ENCODE measurements around the gene SH3GL3. TPM values are rescaled to one million over a fixed set of nuclear protein-coding genes. Genes with fewer than 3 reads are reported as not detected.
A peak's percentile ranks its signal among the peaks of the same experiment; 100 is the strongest.

Gene SH3GL3, protein sequence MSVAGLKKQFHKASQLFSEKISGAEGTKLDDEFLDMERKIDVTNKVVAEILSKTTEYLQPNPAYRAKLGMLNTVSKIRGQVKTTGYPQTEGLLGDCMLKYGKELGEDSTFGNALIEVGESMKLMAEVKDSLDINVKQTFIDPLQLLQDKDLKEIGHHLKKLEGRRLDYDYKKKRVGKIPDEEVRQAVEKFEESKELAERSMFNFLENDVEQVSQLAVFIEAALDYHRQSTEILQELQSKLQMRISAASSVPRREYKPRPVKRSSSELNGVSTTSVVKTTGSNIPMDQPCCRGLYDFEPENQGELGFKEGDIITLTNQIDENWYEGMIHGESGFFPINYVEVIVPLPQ
- under 1 TPM; 0.48 to 0.62 TPM for total RNA-seq
- not detected for polyA plus RNA-seq
- long read RNA-seq, donor 1, partial matches to known transcripts, result 0 of 1 reads
- long read RNA-seq, donor 1, other reads (novel, unspliced or antisense), result 1 of 1 reads
- long read RNA-seq, donor 2, result 0 reads

DNA sequence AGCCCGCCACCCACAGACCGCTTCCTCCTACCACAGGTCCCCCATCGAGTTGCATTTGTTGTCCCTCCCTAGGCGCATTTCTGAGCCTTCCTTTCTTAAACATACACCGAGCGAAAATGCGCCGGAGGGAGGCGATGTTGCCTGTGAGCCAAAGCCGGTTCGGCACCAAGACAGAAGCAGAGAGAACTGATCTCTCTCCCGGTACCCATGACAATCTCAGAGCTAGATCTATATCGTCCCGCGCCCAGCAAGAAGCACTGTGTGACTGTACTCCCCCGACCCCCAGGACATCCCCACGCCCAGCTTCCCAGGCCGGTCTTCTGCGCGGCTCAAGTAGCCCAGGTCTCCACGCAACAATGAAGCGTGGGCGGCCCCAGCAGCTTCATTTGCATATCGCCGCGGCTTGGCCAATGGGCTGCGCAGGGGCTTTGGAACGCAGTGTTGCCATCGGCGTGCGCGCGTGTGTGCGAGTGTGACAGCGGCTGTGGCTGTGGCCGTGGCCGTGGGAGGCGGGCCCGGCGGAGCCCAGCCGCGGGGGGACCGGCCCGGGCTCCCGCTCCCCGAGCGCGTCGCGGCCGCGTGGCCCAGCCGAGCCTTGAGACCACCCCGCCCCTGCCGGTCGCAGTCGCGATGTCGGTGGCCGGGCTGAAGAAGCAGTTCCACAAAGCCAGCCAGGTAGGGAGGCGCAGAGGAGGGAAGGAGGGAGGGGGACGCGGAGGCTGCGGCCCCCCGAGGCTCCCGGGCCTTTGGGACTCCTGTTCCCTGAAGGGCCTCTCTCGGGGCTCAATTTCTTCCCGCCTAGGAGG, at the start of gene SH3GL3:
Gene SH3GL3, plus strand, starts transcription at position 438 of the 806 bp plus-strand sequence. Its CDS starts 193 bp downstream, at position 631.
- 0 to 1% methylated on average over 66 to 68 of the region's 68 CpGs for WGBS, 2 donors
- H3K27me3 ChIP-seq (ENCODE audit: control insufficient read depth in 1 of 2, insufficient read depth in 2 of 2, low read length in 1 of 2), result no peaks in the 10 kb centered on the region
- DNase-seq (peak; percentile 85 to 95), ATAC-seq (ENCODE audit: low FRiP score) (peak; percentile 94)
- peak within 1 kb of the TSS; percentile 5 to 70 for H3K4me3 ChIP-seq (ENCODE audit: low read length in 2 of 2)
- no peaks in the 10 kb centered on the region for H3K36me3 ChIP-seq (ENCODE audit: control insufficient read depth in 1 of 2, insufficient read depth in 2 of 2, low read length in 1 of 2)
- no peaks in the 10 kb centered on the region for H3K4me1 ChIP-seq (ENCODE audit: control insufficient read depth in 1 of 2, insufficient read depth in 2 of 2, low read length in 2 of 2)
- H3K9me3 ChIP-seq (ENCODE audit: control insufficient read depth, low read length), result no peaks in the 10 kb centered on the region
- intact Hi-C loops (cut with DNase I), result loop anchor here in 1 of 2 donors (10.0 kb wide), 1 partner anchor 298 kb away; no protein-coding TSS in a partner anchor
- no peak within 1 kb of the TSS for H3K27ac ChIP-seq (ENCODE audit: low read depth in 1 of 2, low read length in 2 of 2)

DNA sequence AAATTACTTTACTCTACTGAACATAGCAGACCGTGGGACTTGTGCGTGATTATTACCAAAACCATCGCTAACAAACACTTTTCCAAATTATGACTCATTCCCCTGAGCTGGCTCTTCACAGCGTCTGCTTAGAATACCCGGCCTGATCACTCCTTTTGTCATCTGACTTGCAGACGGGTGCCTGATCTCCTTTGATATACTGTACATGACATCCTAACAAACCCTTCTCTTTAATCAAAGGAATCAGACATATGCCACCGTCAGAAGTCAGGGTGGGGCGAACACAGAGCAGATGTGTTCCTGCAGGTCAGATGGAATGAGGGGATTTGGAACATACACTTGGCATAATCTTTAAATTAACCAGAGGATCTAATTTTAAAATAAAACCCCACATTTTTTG, 48.5 kb upstream of the SH3GL3 start:
- WGBS, 2 donors, result 48% methylated on average over 8 of the region's 8 CpGs
- Histone ChIP-seq H3K4me3 (ENCODE audit: low read length in 2 of 2) (no peak overlapping the region), H3K36me3 (ENCODE audit: control insufficient read depth in 1 of 2, insufficient read depth in 2 of 2, low read length in 1 of 2) (no peaks in the 10 kb centered on the region), H3K9me3 (ENCODE audit: control insufficient read depth, low read length) (peaks cover 3% of the 10 kb centered on the region), H3K27ac (ENCODE audit: low read depth in 1 of 2, low read length in 2 of 2) (no peak overlapping the region), H3K4me1 (ENCODE audit: control insufficient read depth in 1 of 2, insufficient read depth in 2 of 2, low read length in 2 of 2) (no peaks in the 10 kb centered on the region), H3K27me3 (ENCODE audit: control insufficient read depth in 1 of 2, insufficient read depth in 2 of 2, low read length in 1 of 2) (no peaks in the 10 kb centered on the region)
- ATAC-seq (ENCODE audit: low FRiP score) (no peak), DNase-seq (no peak)
- intact Hi-C loops (cut with DNase I), result no loop called here

DNA sequence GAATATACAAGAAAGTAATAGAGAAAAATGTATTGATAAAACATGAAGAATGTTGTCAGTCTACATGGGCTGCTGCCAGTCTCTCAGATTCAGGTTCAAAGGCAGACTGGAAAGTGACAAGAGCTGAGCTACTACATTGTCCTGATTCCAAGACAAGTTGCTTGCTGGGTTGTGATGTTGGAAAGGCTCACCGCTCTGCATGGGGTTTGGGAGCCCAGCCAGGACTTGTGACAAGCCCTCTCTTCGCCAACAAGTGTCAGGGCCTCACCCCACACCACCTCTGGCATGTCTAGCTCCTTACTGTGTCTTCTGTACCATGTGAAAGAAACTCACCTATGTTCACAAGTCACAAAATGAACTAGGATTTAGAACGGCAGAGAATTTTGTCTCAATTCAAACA, 43.0 kb upstream of the SH3GL3 start:
- 31 to 33% methylated on average over 3 of the region's 3 CpGs for WGBS, 2 donors
- peaks cover 3% of the 10 kb centered on the region for H3K9me3 ChIP-seq (ENCODE audit: control insufficient read depth, low read length)
- H3K27me3 ChIP-seq (ENCODE audit: control insufficient read depth in 1 of 2, insufficient read depth in 2 of 2, low read length in 1 of 2), result no peaks in the 10 kb centered on the region
- H3K4me3 ChIP-seq (ENCODE audit: low read length in 2 of 2), result no peak overlapping the region
- no peak for ATAC-seq (ENCODE audit: low FRiP score)
- no peak overlapping the region for H3K27ac ChIP-seq (ENCODE audit: low read depth in 1 of 2, low read length in 2 of 2)
- H3K36me3 ChIP-seq (ENCODE audit: control insufficient read depth in 1 of 2, insufficient read depth in 2 of 2, low read length in 1 of 2), result no peaks in the 10 kb centered on the region
- no peak for DNase-seq
- H3K4me1 ChIP-seq (ENCODE audit: control insufficient read depth in 1 of 2, insufficient read depth in 2 of 2, low read length in 2 of 2), result no peaks in the 10 kb centered on the region
- intact Hi-C loops (cut with DNase I), result no loop called here

DNA sequence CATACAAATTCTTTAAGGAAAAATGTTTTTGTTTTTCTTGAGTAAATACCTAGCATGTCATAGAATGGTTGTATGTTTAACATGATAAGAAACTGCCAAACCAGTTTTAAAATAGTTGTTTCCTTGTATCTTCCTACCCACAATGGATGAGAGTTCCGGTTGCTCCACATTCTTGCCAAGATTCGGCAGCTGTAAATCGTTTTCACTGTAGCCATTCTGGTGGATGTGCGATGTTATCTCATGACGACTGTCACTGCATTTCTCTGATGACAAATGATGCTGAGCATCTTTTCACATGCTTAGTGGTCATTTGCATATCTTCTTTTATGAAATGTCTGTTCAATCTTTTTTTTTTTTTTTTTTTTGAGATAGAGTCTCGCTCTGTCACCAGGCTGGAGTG, 36.6 kb upstream of the SH3GL3 start:
- no peak overlapping the region for H3K4me3 ChIP-seq (ENCODE audit: low read length in 2 of 2)
- H3K36me3 ChIP-seq (ENCODE audit: control insufficient read depth in 1 of 2, insufficient read depth in 2 of 2, low read length in 1 of 2), result no peaks in the 10 kb centered on the region
- WGBS, 2 donors, result 81 to 82% methylated on average over 5 to 6 of the region's 6 CpGs
- DNase-seq (no peak), ATAC-seq (ENCODE audit: low FRiP score) (no peak)
- H3K4me1 ChIP-seq (ENCODE audit: control insufficient read depth in 1 of 2, insufficient read depth in 2 of 2, low read length in 2 of 2), result no peaks in the 10 kb centered on the region
- no peaks in the 10 kb centered on the region for H3K9me3 ChIP-seq (ENCODE audit: control insufficient read depth, low read length)
- no peak overlapping the region for H3K27ac ChIP-seq (ENCODE audit: low read depth in 1 of 2, low read length in 2 of 2)
- intact Hi-C loops (cut with DNase I), result loop anchor here in 1 of 2 donors (10.0 kb wide), 1 partner anchor 156 kb away; no protein-coding TSS in a partner anchor
- no peaks in the 10 kb centered on the region for H3K27me3 ChIP-seq (ENCODE audit: control insufficient read depth in 1 of 2, insufficient read depth in 2 of 2, low read length in 1 of 2)

DNA sequence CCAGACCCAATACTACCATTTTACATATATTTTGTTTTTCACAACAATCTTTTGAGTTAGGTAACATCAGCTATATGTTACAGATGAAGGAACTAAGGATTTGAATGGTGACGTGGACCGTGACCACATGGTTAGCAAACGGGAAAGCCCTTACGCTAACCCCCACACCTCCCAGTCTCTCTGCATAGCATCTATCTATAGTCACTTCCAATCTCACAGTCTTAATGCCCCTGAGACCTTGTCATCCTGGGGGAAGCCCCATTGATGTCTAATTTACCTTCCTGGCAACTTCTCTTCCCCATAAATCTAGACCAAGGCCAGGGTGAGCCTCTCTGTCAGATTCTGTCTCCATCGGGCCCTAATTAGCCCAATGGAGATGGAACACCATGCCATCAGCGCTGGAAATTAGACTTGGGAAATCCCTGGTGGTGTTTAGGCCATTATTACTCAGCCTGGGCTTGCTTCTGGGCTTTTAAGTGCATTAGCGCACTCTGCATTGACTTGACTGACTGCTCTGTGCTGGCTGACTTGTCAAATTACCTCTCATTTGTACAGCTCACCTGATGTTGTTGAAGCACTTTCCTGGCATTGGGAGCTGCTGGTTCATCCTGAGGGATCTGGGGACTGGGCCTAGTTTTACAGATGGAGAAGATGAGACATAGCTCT, 34.0 kb upstream of the SH3GL3 start:
- Histone ChIP-seq H3K27me3 (ENCODE audit: control insufficient read depth in 1 of 2, insufficient read depth in 2 of 2, low read length in 1 of 2) (no peaks in the 10 kb centered on the region), H3K27ac (ENCODE audit: low read depth in 1 of 2, low read length in 2 of 2) (no peak overlapping the region), H3K9me3 (ENCODE audit: control insufficient read depth, low read length) (peaks cover 2% of the 10 kb centered on the region), H3K4me1 (ENCODE audit: control insufficient read depth in 1 of 2, insufficient read depth in 2 of 2, low read length in 2 of 2) (no peaks in the 10 kb centered on the region), H3K4me3 (ENCODE audit: low read length in 2 of 2) (no peak overlapping the region), H3K36me3 (ENCODE audit: control insufficient read depth in 1 of 2, insufficient read depth in 2 of 2, low read length in 1 of 2) (no peaks in the 10 kb centered on the region)
- DNase-seq, result no peak
- 87 to 90% methylated on average over 7 of the region's 7 CpGs for WGBS, 2 donors
- ATAC-seq (ENCODE audit: low FRiP score), result no peak
- intact Hi-C loops (cut with DNase I), result loop anchor here in 1 of 2 donors (10.0 kb wide), 1 partner anchor 158 kb away; no protein-coding TSS in a partner anchor

DNA sequence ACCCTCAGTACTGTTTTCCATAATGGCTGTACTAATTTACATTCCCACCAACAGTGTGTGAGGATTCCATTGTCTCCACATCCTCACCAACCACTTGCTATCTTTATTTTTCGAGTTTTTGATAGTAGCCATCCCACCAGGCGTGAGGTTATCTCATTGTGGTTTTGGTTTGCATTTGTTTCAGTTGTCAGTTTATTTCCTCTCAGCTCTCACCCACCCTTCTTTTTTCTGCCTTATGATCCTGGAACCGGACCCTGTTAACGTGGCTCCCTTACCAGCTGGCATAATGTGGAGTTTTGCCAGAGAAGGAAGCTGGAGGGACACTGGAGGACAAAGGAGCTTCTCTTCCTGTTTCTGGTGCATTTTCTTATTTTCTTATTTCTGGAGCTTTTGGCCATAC, 25.1 kb upstream of the SH3GL3 start:
- no peaks in the 10 kb centered on the region for H3K27me3 ChIP-seq (ENCODE audit: control insufficient read depth in 1 of 2, insufficient read depth in 2 of 2, low read length in 1 of 2)
- no peaks in the 10 kb centered on the region for H3K36me3 ChIP-seq (ENCODE audit: control insufficient read depth in 1 of 2, insufficient read depth in 2 of 2, low read length in 1 of 2)
- no peak overlapping the region for H3K27ac ChIP-seq (ENCODE audit: low read depth in 1 of 2, low read length in 2 of 2)
- intact Hi-C loops (cut with DNase I), result no loop called here
- H3K4me1 ChIP-seq (ENCODE audit: control insufficient read depth in 1 of 2, insufficient read depth in 2 of 2, low read length in 2 of 2), result no peaks in the 10 kb centered on the region
- ATAC-seq (ENCODE audit: low FRiP score), result no peak
- H3K4me3 ChIP-seq (ENCODE audit: low read length in 2 of 2), result no peak overlapping the region
- no peak for DNase-seq
- peaks cover 1% of the 10 kb centered on the region for H3K9me3 ChIP-seq (ENCODE audit: control insufficient read depth, low read length)
- WGBS, 2 donors, result 63 to 75% methylated on average over 4 of the region's 4 CpGs

DNA sequence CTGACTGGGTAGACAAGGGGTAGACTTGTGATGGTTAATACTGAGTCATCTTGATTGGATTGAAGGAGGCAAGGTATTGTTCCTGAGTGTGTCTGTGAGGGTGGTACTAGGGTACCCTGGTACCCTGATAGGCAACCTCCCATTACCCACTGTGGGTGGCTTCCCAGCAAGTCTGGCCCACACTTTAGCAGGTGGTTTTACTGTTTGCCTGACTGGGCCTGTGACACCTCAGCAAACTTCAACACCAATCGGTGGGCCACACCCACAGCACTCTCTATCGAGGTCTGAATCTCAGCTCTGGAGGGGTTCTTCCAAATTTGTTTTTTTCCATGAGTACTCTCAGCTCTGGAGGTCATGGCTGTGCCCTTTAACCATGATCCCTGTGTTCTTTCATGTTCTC, 24.6 kb upstream of the SH3GL3 start:
- Histone ChIP-seq H3K27ac (ENCODE audit: low read depth in 1 of 2, low read length in 2 of 2) (no peak overlapping the region), H3K4me3 (ENCODE audit: low read length in 2 of 2) (no peak overlapping the region), H3K4me1 (ENCODE audit: control insufficient read depth in 1 of 2, insufficient read depth in 2 of 2, low read length in 2 of 2) (no peaks in the 10 kb centered on the region), H3K36me3 (ENCODE audit: control insufficient read depth in 1 of 2, insufficient read depth in 2 of 2, low read length in 1 of 2) (no peaks in the 10 kb centered on the region), H3K9me3 (ENCODE audit: control insufficient read depth, low read length) (peaks cover 1% of the 10 kb centered on the region), H3K27me3 (ENCODE audit: control insufficient read depth in 1 of 2, insufficient read depth in 2 of 2, low read length in 1 of 2) (no peaks in the 10 kb centered on the region)
- intact Hi-C loops (cut with DNase I), result no loop called here
- no peak for ATAC-seq (ENCODE audit: low FRiP score)
- DNase-seq, result no peak
- WGBS, 2 donors, result 69 to 77% methylated on average over 2 of the region's 2 CpGs

DNA sequence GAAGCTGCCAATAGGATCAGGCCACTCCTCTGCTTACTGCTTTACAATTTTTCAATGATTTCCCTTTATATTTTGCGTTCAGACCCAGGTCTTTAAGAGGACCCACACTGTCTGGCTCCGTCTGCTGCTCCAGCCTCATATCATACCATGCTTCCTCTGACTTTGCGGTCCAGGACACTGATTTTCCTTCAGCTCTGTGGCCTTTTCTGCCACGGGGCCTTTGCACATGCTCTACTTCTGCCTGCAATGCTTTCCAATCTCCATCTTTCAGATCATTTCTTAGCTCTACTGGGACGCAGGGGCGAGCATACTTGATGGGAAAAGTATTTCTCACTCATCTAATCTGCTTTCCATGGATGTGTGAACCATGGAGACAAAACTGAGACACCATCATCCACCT, 23.0 kb upstream of the SH3GL3 start:
- ATAC-seq (ENCODE audit: low FRiP score), result no peak
- peaks cover 5% of the 10 kb centered on the region for H3K9me3 ChIP-seq (ENCODE audit: control insufficient read depth, low read length)
- no peaks in the 10 kb centered on the region for H3K4me1 ChIP-seq (ENCODE audit: control insufficient read depth in 1 of 2, insufficient read depth in 2 of 2, low read length in 2 of 2)
- no peak overlapping the region for H3K4me3 ChIP-seq (ENCODE audit: low read length in 2 of 2)
- no peaks in the 10 kb centered on the region for H3K27me3 ChIP-seq (ENCODE audit: control insufficient read depth in 1 of 2, insufficient read depth in 2 of 2, low read length in 1 of 2)
- DNase-seq, result no peak
- intact Hi-C loops (cut with DNase I), result no loop called here
- H3K27ac ChIP-seq (ENCODE audit: low read depth in 1 of 2, low read length in 2 of 2), result no peak overlapping the region
- WGBS, 2 donors, result 84 to 92% methylated on average over 6 of the region's 6 CpGs
- H3K36me3 ChIP-seq (ENCODE audit: control insufficient read depth in 1 of 2, insufficient read depth in 2 of 2, low read length in 1 of 2), result no peaks in the 10 kb centered on the region

All from aorta (tissue), 5 donors.